GM10847 (cell line): ENCODE data around the gene STAP2.

ENCODE experiments used
- POLR2A ChIP-seq: IDR thresholded peaks from 2 replicates; pipeline ENCODE4 v1.6.1; 2011; ENCODE audit not compliant: insufficient read length; ENCODE audit errors: extremely low read depth

The STAP2 gene, protein sequence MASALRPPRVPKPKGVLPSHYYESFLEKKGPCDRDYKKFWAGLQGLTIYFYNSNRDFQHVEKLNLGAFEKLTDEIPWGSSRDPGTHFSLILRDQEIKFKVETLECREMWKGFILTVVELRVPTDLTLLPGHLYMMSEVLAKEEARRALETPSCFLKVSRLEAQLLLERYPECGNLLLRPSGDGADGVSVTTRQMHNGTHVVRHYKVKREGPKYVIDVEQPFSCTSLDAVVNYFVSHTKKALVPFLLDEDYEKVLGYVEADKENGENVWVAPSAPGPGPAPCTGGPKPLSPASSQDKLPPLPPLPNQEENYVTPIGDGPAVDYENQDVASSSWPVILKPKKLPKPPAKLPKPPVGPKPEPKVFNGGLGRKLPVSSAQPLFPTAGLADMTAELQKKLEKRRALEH

DNA sequence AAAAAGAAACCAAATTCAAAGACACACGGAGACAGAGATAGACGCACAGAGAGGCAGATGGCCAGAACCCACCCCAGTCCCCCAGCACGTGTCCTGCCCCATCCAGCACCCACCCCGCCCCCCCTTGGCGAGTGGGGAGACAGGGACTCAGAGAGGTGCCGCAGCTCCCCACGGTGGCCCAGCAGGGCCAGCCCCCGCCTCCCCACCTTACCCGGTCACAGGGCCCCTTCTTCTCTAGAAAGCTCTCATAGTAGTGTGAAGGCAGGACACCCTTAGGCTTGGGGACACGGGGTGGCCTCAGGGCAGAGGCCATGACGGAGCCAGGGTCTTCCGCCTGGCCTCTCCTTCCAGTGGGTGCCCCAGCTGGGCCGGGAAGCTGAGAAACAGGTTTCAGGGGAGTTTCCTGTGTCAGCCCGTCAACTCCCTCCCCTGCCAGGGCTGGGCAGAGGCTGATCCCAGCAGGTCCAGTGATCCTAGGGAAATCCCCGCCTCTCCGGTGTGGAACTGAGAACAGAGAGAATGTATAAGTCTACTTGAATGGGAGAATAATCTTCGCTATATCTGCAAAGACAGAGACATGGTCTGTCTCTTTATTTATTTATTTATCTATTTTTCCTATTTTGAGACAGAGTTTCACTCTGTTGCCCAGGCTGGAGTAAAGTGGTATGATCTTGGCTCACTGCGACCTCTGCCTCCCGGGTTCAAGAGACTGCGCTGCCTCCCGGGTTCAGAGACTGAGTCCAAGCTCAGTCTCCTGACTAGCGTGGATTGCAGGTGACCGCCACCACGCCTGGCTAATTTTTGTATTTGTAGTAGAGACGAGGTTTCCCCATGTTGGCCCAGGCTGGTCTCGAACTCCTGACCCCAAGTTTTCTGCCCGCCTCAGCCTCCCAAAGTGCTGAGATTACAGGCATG is at the start of gene STAP2:
STAP2 (minus strand) TSS at position 387 of the 915 bp plus-strand sequence; CDS start at position 313, 74 bp downstream.
- TF ChIP-seq POLR2A, result peak; percentile 21

DNA sequence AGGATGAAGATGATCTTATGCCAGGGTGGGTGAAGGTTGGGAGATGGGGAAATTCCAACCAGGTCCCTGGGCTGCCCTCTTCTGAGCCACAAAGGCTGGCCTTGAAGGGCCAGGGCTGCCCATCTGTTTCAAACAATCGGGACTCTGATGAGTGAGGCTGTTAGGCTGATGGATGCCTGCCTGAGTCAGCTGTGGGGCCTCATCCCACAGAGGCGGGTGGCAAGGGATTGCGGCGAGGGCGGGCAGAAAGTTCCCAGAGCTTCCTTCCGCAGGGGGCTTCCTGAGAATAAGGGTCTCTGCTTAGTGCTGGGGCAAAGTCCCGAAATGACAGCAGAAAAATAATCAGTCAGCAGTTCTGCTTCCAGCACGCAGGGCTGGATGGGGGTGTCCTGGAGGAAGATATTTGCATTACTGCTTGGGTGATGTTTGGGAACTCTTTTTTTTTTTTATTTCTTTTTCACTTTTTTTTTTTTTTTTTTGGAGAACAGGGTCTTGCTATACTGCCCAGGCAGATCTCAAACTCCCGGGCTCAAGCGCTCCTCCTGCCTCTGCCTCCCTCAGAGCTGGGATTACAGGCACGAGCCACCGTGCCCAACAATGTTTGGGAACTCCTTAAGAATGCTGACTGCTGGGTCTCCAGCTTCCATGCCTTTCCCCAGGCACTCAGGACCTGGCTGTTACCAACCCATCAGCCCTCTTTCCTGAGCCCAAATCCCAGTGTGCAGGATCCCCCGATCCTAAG is 47.6 kb upstream of the STAP2 start:
- TF ChIP-seq POLR2A, result no peak

DNA sequence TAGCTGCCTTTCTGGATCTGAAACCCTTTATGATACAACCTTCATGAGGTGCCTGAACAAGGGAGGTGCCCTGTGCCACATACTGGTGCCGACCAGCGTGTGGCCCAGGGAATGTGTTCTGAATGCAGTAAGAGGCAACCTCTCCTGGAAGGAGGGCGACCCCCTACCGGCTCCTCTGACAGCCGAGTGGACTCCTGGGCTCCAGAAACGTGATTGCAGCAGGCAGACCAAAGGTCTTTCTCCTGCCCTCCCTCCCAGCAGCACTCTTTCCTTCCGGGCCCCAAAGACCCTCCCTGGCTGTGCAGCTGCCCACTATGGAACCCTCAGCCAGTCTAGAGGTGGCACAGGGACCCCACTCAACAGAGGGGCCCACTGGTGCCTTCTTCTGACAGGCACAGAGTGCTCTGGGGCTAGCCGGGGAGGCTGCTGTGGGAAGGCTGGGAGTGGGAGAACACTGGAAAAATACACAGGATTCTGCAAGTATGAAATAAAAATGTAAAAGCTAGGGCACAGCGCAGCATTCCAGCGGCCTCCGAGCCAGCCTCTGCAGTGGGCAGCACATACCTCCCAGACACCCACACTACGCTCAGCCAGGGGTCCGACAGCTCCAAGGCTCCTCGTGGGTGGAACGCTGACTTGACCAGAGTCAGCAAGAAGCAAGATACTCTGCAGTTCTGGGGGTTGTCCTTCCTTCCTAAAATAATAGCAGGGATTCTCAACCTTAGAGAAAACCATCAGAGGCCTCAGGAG is 46.8 kb upstream of the STAP2 start:
- no peak for TF ChIP-seq POLR2A

DNA sequence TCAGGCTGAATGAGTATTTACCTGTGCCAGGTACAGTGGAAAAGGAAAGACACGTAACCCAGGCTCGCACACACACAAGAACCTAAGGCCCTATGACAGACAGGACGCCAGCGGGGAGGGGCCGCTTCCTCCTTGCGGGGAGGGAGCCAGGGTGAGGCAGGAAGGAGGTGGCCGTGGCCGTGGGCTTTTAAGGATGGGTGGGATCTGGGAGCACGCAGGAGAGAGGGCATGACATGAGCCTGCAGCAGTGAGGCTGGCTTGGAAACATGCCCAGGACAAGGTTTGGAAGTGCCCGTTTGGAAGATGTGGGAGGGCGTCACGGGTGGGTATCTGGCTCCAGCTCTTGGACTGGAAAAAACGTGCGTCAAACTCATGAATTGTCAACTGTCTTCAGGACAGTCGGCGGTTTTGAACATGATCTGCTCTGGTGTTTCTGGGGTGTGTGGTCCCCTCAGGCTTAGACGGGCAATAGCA is 41.7 kb upstream of the STAP2 start:
- no peak for TF ChIP-seq POLR2A

DNA sequence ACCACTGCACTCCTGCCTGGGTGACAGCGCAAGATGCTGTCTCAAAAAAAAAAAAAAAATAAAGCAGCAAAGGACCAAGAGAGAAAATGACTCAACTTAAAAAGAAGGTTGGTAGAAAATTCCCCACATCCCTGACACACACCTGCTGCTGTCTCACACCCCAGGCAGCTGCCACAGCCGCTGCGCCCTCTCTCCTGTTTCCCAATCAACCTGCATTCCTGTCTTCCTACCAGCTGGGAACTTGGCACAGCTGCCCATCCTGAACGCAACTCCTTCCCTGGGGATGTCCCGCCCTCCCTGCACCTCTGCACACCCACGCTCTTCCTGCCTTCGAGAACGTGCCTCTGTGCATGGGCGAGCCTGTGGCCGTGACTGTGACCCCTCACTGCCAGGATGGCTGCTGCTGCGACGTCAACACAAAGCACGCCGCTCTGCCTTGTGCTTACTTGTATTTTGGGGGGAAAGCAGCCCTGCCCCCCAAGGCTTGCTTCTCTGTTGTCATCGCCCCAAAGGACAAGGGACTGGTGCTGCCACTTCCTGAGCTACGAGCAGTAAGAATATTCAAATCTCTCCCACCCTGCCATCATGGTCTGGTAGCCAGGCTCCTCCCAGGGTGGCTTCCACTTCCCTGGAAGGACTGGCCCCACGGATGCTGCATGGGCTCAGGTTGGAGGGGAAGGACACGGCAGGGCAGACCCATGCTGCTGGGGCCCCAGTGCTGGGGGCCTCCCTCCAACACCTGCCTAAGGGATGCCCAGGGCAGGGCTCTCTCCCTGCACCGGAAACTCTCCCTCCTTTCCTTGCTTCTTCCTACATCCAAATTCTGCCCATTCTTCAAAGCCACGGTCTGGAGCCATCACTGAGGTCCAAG is 41.0 kb upstream of the STAP2 start:
- no peak for TF ChIP-seq POLR2A

DNA sequence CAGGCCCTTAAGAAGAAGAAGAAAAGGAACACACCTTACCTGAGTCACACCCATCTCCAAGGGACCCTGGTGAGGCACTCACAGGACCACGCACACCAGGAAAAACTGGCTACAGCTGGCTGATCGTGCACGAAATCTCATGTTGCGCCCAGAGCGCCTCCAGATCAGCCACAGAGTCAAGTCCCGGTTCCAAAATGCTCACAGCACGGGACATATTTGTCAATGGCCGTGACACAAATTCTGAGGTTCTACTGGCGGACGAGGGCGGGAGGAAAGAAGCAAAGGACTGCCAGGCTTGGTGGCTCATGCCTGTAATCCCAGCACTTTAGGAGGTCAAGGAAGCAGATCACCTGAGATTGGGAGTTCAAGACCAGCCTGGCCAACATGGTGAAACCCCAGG is 40.3 kb upstream of the STAP2 start:
- no peak for TF ChIP-seq POLR2A

DNA sequence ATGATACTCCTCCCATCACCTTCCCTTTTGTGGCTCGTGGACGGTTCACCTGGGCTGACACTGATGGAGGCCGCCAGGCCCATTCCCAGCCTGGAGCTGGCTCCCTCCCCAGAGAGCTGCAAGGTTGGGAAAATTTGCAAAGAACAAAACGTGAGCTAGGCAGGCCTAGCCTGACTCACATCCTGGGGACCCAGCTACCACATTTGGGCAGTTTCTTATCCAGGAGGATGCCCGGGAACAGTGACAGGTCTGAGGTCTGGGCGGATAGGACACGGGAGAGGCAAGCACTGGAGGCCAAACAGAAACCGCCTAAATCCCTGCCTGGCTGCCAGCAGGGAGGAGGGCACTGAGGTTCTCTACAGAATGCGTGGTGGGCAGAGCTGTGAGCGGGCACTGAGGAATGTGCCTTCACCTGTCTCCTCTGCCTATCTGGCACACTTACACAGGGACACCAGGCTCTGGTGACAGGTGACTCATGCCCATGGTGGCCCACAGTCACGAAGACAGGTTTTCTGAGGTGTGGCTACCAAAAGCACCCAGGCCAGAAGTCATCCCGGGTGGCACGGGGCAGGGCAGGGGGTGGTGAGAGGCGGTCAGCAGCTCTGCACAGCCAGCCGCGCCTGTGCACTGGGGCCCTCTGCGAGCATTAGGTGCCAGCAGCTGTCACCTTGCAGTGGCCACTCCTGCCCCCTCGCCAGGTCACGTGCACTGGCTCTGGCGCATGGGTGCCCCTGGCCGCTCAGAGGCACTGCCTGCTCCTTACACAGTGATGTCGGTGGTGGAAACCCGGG is 38.6 kb upstream of the STAP2 start:
- TF ChIP-seq POLR2A, result no peak

DNA sequence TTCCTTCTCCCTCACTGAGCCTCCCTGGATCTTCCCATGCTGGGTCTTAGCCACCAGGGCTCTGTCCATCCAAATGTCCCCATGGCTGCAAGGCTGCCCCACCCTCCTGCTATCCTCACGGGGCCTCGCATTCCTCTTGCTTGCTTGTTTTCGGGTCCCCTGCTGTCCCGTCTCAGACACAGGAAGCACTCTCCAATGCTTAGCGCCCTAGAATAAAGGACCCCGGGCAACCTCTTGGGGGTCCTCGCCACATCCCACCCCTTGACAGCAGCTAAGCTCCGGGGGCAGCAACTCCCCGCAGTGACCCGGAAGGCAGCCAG is 38.0 kb upstream of the STAP2 start:
- no peak for TF ChIP-seq POLR2A

DNA sequence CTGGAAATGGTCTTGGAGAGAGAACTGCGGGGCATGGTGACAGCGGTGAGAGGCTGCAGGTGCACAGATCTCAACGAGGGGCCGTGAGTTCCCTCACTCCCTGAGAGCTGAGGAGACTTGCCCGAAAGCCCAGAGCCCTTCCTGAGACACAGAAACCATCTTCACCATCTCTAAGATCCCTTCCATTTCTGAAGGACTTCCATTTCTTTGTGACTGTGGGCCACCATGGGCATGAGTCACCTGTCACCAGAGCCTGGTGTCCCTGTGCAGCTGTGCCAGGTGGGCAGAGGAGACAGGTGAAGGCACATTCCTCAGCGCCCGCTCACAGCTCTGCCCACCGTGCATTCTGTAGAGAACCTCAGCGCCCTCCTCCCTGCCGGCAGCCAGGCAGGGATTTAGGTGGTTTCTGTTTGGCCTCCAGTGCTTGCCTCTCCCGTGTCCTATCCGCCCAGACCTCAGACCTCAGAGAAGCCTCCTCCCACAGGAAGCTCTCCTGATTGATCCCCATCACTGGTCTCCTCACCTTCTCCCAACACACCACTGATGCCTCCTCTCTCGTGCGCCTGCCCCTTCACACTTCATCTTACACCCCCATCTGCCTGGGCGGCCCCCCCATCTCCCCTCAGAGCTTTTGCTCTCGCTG is 37.5 kb upstream of the STAP2 start:
- no peak for TF ChIP-seq POLR2A

DNA sequence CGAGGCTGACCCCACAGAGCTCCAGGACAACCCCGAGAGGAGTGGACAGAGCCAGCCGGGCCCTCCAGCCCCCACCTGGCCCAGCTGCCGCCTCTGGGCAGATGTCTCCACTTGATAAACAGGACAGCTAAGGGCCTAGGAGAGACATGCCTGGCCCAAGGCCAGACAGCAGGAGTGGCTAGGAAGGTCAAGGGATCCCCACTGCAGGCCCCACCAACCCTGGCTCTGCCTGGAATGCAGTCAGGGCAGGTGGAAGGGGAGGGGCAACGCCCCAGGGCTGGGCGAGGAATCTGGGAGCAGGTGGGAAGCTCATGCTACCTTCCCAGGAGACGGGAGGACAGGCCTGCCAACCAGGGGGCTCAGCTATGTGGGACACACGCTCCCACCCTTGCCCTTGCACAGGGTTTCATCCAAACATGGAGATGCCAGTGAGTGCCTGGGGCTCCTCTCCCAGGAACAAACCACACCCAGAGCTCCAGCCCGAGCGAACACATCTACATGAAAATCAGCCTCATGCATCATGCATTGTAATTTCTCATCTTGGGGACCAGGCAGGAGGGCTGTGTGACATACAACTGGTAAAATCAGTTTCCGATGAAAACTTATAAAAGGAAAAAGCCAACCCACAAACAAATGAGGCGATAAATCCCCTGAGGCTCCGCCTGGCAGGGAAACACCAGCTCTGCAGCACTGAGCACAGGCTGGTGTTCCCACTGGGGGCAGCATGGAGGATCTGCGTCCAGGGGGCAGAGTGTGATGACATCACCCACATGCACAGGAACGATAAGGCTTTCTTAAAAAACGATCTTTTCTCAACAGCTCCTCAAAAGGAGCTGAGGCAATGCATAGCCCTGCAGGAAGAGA is 36.8 kb upstream of the STAP2 start:
- no peak for TF ChIP-seq POLR2A

DNA sequence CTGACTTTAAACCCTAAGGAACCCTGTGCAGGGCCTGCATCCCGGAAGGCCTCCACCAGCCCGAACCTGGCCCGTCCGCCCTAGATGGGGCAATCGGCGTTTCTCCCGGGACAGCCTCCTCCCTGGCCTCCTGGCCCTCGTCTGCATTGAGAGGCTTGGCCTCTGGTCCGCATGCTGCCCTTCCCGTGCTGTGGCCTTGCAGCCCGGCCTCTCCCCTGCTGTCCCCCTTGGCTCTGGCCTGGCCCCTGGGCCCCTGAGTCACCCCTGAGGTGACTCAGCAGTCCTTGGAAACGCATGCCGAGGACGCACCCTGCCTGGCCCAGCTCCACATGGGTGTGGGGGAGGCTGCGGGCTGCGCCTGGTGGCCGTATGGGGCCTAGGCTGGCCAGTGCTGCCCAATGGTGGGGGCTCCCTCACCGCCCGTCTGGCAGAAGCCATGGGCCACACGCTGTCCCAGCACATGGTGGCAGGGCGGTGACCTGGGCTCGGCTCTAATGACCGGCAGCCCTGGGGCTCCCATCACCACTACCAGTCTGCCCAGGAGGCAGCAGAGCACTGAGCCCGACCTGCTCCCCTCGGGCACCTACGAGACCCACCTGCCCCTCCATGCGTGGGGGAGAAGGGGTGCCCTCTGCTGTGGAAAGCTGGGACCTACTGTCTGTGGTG is 36.0 kb upstream of the STAP2 start:
- TF ChIP-seq POLR2A, result no peak
